IMR-90 (cell line): Measurements from ENCODE around the gene TGM1.

Experiments used
- CTCF ChIP-seq: conservative IDR thresholded peaks from 2 replicates; pipeline ENCODE4 v1.5.1; 2012; ENCODE audit warnings: mild to moderate bottlenecking, low read depth, low read length, improper control_type of control experiment
- NFE2L2 ChIP-seq: fragments of 150-350 bp; IDR thresholded peaks from 2 replicates; pipeline ENCODE4 v1.6.1; 2016; ENCODE audit warnings: low read depth, mild to moderate bottlenecking, low read length
- POLR2A ChIP-seq: IDR thresholded peaks from 2 replicates; pipeline ENCODE4 v1.6.1; 2012; ENCODE audit warnings: mild to moderate bottlenecking, low read depth, low read length
- RAD21 ChIP-seq: IDR thresholded peaks from 2 replicates; pipeline ENCODE4 v1.6.1; 2012; ENCODE audit warnings: low read length, improper control_type of control experiment

DNA sequence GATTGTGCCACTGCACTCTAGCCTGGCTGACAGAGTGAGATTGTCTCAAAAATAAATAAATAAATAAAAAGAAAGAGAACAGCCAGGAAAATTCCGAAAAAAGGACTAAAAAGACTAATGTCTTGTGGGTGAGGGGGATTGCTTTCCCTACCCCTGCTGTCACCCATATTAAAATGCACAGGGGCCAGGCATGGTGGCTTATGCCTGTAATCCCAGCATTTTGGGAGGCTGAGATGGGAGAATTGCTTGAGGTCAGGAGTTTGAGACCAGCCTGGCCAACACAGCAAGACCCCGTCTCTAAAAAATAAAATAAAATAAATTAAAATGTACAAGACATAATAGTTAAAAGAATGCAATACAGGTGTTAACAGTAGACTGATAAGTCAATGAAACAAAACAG, 30.5 kb upstream of the TGM1 start:
- TF ChIP-seq POLR2A (no peak), CTCF (no peak), NFE2L2 (no peak), RAD21 (no peak)
